B cell (primary cell): Measurements from ENCODE around the gene ZNF469.

Experiments
- CTCF ChIP-seq: fragments of 200-600 bp; IDR thresholded peaks from one replicate; pipeline ENCODE4 v1.8.0; 2022; ENCODE audit warnings: antibody characterized with exemption, mild to moderate bottlenecking
- EZH2 ChIP-seq: IDR thresholded peaks from 2 replicates; pipeline ENCODE4 v1.6.1; 2012; ENCODE audit warnings: borderline replicate concordance, low read depth, mild to moderate bottlenecking, moderate library complexity, low read length; ENCODE audit not compliant: insufficient read depth, poor library complexity, severe bottlenecking

- TF ChIP-seq CTCF: no peak
- TF ChIP-seq EZH2: no peak
Measured at GRCh38 chr16:88418869-88419268, 36.1 kb downstream of the ZNF469 start.
